Neural progenitor cell (in vitro differentiated cells): Measurements from ENCODE around the gene C9orf57.
"Not testable (repeated sequence)": the region's sequence is repeated elsewhere in the genome, so short reads cannot be mapped to it uniquely, and the experiment has no call there.

Experiments
- EZH2 ChIP-seq: fragments of 200-600 bp; sonication (generic); IDR thresholded peaks from 2 replicates; pipeline ENCODE4 v1.6.1; 2017; ENCODE audit warnings: antibody characterized with exemption, mild to moderate bottlenecking, moderate library complexity
- EZH2phosphoT487 ChIP-seq: fragments of 200-600 bp; sonication (generic); IDR thresholded peaks from 2 replicates; pipeline ENCODE4 v1.6.1; 2017; ENCODE audit warnings: antibody characterized with exemption
- TF ChIP-seq, protein P1 (sequence below): fragments of 200-600 bp; sonication (generic); IDR thresholded peaks from 2 replicates; pipeline ENCODE4 v1.5.1; 2017; ENCODE audit warnings: antibody characterized with exemption, mild to moderate bottlenecking

DNA sequence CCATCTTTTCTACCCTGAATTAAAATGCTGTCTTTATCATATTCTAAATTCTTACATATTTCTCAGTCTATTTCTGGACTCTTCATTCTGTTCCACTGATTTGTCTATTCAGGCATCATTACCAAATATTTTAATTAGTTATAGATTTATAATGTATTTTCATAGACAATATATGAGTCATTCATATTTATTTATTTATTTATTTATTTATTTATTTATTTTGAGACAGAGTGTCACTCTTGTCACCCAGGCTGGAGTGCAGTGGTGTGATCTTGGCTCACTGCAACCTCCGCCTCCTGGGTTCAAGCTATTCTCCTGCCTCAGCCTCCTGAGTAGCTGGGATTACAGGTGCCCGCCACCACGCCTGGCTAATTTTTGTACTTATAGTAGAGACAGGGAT, 35.1 kb upstream of the C9orf57 start:
- TF ChIP-seq, protein P1, sequence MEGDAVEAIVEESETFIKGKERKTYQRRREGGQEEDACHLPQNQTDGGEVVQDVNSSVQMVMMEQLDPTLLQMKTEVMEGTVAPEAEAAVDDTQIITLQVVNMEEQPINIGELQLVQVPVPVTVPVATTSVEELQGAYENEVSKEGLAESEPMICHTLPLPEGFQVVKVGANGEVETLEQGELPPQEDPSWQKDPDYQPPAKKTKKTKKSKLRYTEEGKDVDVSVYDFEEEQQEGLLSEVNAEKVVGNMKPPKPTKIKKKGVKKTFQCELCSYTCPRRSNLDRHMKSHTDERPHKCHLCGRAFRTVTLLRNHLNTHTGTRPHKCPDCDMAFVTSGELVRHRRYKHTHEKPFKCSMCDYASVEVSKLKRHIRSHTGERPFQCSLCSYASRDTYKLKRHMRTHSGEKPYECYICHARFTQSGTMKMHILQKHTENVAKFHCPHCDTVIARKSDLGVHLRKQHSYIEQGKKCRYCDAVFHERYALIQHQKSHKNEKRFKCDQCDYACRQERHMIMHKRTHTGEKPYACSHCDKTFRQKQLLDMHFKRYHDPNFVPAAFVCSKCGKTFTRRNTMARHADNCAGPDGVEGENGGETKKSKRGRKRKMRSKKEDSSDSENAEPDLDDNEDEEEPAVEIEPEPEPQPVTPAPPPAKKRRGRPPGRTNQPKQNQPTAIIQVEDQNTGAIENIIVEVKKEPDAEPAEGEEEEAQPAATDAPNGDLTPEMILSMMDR, result not testable (repeated sequence)
- TF ChIP-seq EZH2phosphoT487, EZH2: not testable (repeated sequence)
